NCI-H526 treated with DMSO at 0.1 percent for 48 hours (cell line): ENCODE measurements around the gene TMC1.

Experiments used
- DNase-seq: peaks from one replicate; lab custom pipeline; 2025; lab: John Stamatoyannopoulos, UW

Gene TMC1

DNA sequence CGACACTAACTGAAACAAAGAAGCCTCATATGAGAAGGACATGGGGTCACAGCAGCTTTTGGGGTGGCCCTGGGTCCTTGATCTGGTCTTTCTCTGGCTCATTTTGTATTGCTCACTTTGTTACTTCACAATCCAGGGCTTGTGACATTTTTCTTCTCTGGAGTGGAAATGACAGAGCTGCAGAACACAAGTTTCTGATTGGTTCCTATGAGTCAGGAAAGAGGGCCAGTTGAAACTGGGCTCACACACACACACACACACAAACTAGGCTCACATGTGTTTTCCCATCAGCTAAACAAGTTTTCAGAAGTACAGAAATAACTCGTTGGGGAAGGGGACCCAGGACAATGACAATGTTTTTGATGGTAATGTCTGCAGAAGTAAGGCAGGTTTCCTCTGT lies 54.3 kb downstream of the TMC1 start:
- DNase-seq, result no peak

DNA sequence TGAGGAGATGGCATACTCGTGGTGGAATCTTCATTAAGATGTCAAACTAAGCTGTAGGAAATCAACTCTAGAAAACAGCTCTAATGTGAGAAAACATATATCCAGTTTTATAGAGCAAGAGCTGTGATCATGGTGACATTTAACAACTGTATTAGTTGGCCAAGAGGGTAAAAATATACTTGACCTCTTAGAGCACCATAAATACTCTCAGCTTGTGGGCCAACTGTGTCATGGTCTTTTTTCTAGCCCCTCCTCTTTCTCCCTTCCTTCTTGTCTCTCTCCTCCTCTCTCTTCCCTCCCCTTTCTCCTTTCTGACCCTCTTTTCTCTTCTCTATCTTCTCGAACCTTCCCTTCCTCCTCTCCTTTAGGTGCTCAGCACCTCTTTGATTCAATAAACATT lies 54.7 kb downstream of the TMC1 start:
- DNase-seq, result no peak

DNA sequence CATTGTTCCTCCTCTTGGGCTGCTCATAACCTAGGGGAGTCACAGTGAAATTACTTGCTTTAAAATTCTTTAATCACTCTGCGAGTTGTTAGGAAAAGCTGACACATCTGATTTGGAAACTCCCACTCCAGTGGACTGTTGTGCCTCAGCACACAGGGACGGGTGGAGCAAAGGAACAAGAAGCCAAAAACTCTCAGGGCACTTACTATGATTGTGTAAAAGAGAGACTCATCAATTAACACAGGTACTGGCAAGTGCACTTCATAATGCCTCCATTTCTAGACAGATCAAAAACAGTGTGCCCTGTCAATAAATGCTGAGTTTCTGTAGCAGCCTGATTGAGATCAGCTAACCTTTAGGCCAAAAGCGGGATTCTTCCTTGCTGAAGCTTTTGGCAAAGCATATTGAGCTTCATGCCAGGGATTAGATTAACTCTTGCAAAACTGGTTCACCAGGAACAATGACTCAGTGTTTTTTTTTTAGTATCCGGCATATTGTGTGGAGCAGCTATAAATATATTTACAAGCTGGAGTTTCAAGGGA lies 55.9 kb downstream of the TMC1 start:
- no peak for DNase-seq

DNA sequence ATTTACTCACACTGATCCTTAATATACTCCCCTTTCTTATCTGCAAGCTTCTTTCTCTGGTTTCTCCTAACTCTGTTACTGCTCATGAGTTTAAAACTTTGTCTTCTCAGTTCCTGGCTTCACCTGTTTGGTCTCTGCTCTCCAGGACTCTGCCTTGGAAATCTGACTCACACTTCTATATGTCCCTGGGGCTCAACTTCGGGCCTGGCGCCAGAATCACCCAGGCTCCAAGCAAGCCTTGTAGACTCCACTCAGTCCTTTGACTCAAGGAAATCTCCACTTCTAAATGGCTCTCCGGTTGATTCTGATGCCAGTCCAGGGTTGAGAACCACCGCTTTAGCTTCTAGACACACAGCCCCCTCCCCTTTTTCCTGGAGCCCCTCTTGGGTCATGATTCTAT lies 57.8 kb downstream of the TMC1 start:
- no peak for DNase-seq

DNA sequence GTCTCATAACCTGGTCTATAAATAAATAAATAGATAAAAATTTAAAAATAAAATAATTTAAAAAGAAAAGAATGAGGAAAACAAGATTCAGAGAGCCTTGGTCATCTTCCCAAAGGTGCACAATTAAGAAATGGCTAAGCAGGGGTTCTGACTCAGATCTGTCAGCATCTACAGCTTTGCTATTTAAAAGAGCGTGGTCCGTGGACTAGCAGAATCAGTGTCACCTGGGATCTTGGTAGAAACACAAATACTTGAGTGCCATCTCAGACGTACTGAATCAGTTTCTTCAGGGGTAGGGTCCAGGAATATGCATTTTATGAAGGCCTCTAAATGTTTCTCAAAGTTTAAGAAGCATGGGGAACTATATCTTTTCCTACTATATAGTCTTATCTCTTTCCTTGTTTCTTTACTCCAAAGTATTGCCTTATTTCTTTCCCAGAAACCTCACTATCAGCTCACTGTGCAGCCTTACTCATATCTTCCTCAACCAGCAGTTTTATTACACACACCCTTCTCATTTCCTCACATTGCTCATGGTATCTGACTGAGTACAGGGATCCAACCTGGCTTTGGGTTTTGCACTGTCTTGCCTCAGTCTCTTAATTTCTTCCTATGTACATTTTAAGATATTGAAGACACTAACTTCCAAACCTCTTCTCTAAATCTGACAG lies 58.6 kb downstream of the TMC1 start:
- no peak for DNase-seq

DNA sequence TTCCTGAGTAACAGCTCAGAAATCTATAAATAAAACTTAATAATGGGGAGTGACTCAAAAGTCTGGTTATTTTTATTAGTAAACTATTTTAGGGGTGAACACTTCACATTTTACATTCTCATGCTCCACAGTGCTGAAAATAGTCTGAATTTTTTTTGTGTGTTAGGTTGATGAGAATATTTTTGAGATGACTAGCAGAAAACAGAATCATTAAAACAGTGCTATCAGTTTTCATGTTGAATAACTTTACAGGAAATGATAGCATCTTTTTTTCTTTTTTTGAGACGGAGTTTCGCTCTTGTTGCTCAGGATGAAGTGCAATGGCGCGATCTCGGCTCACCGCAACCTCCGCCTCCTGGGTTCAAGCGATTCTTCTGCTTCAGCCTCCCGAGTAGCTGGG lies 60.3 kb downstream of the TMC1 start:
- no peak for DNase-seq

DNA sequence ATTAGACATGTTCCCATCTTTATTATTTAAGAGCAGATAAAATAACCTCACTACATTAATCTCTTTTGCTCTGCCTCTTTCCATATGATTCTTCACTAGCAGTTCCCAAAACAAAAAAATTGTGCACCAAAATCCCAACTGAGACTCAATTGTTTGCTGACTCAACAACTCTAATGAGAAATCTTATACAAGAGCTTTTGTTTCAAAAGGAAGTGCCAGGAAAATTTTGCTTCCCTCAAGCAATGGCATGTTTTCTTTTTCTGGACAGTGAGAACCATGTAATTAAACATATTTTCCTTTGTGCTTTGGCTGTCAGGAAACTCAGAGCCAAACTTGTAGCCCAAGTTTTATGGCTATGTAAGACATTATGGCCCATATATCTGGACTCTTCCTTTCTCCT lies 62.0 kb downstream of the TMC1 start:
- no peak for DNase-seq

DNA sequence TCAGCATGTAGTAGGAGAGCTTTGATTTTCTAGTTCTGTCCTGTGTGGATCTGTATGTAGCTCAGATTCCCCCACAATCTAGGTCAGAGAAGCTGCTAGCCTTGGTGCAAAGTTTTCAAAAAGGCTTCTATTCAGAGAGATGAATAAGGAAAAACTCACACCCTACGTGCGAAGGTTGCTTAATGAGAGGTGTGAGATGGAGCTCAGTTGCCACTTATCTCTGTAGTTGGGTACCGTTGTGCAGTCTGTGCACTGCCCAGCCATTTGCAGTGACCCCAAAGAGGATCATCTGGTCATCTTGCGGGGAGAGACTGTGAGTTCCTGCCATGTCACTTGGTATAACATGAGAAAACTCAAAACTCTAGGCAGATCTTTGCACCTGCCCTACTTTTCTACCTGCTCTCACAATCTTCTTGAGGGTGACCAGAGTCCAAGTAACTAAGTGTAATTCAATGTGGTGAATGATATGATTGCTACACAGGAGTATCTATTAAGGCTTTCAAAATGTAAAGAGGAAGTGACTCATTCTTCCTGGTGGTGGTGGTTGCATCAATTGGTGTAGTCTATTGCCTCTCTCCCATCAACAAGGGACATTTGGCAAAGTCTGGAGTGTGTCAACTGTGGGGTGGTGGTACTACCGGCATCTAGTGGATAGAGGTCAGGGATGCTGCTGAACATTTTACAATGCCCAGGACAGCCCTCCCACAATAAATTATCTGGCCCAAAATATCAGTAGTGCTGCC lies 65.2 kb downstream of the TMC1 start:
- DNase-seq, result no peak

DNA sequence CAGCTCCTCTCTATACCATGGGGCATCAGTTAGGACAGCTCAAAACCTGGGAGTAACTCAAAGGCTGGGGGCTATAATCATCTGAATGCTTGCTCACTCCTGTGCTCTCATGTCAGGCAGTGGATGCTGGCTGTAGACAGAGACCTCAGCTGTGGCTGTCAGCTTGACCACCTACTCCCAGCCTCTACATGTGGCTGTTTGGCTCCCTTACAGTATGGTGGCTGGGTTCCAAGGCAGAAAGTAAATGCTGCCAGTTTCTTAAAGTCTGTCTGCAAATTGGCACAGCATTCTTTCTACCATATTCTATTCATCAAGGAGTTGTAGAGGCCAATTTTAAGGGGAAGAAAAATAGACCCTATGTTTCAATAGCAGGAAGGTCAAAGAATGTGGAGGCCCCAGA lies 66.9 kb downstream of the TMC1 start:
- no peak for DNase-seq

DNA sequence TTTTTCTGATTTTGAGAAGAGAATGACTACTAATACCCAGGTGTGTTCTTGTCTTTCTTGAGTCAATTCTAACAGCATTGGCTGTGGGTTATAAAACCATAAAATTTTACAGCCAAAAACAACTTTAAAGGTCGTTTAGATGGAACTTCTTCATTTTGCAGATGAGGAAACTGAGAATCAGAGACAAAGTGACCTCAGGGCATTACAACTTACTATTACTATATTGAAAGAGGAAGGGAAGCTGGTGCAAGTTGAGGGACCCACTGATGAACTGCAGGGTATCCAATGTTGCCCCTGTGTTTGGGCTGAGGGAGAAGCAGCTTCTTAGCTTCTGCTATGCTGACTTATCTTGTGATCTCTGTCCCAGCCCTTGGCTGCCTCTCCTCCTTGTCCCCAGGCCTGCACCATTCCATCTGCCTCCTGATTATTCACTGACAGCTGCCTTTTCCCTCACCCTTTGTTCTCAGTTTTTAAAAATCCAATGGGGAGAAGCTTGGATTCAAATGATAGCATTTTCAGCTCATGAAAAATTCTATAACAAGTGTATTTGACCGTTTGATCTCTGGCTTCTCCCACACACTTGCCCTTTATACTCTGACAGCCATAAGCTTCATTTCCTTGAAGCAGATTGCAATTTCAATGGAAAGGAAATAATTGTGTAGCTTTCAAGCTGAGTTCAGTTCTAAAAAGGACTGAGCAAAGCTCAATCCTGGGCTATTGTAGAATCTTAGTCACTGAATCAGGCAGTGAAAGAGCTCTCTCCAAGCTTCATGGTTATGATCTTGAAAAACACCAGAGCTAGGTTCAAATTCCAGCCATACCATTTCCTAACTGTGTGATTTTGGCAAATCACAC lies 68.5 kb downstream of the TMC1 start:
- DNase-seq, result no peak

DNA sequence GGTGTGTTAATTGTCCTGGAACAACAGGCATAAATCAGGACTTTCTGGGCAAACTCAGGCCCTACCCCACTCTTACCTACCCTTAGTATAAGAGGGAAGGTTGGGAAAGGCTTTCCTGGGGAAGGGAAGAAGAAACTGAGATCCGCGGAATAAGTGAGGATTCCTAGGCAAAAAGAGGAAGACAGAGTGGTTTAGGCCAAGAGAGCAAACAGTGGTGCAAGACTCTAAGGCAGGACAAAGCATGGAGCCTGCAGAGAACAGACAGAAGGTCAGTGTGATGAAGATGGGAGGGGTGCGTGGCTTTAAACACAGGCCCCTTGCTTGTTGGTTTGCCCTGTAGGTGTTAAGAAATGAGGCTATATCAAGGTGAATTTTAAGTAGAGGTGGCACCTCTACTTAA lies 69.4 kb downstream of the TMC1 start:
- DNase-seq, result no peak

DNA sequence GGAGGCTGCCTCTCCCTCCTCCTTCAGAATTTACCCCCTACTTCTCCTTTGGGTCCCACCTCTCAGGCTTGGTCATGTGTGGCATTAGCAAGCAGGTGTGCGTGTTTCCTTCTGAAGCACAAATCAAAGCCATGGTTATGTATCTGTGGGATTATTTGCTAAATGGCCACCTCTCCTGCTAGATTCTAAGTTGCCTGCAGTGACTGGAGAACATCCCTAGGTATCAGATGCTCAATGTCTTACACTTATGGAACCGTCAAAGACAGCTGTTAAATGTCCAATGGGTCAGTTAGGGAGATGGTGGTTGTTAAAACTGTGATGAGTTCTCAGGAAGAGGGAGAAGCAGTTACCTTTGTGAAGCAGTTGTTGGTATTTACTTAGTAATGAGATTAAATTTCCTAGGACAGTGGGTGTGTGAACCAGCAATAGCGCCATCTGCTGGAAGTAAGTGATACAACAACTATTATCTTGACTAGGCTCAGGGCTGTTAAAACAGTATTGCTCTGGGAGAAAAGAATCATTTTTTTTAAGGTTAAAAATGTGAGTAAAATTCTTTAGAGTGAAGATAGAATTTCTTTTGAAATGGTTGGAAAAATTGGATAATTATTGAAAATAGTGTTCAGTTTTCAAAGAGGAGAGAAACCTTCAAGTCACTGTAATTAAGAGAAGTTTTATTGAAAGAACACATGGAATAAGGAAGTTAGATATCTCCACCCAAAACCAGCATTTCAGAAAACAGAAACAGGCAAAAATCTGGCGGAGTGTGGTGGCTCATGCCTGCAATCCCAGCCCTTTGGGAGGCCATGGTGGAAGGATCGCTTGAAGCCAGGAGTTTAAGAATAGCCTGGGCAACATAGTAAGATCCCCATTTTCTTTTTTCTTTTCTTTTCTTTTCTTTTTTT lies 71.3 kb downstream of the TMC1 start:
- peak; percentile 41 for DNase-seq

DNA sequence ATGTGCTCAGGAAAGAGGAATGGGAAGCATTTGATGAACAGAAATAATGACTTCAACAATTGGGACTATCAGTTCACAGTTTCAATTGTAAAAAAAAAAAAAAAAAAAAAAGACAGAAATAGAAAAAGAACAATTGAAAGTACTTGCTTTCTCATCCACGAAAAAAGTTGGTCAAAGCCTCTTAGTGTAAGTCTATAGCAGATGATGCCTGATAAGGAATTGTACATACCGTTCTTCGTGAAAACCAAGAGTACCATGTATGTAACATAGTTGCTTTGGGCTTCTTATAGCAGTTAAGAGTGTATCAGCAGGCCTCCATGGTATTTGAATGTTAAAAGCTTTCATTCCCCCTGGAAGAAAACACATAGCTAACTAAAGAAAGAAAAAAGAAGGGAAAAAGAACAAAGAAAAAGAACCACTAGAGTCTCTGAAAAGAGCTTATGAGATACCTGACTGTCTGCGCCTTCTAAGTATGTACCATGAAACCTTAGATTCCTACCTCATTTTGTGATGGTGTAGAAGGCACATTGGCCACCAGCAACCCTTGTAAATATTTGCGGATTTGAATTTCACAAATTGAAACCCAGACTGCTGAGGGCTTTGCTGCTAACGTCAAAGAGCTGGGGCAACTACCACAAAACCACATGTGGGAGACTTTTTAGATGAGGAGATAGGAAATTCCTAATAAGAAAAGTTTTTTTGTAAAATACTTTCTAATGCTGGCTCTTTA lies 75.2 kb downstream of the TMC1 start:
- no peak for DNase-seq

DNA sequence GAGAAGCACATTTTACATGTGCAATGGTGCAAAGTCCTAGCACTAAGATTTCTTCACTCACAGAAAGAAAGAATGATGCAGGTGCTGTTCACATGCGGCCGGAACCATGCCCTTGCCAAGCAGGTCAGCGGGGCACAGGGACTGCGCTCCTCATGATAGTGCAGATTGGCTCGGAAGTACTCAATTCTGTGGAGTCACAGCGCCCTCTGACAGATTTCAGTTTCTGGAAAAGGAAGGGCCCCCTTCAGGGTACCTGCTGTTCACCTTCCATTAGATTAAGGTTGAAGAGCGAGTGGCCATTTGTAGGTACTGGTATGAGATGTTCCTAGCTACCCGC lies 75.7 kb downstream of the TMC1 start:
- no peak for DNase-seq

DNA sequence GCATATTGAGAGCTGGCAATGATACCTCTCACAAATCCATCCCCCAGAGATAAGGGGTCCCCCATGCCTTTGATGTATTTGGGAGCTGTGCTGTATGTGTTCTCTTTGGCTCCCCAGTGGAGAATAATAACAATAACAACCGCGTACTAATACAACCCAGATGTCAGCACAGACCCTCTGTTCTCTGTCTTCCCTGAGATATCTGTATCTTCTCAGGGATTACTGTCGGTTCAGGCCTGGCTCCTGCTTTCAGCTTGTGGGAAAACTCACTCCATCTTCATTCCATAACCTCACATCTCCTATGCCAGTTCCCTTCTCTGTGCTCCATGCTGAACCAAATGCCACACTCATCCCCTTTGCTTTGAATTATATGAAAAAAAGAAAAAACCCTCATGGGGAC lies 76.2 kb downstream of the TMC1 start:
- no peak for DNase-seq

DNA sequence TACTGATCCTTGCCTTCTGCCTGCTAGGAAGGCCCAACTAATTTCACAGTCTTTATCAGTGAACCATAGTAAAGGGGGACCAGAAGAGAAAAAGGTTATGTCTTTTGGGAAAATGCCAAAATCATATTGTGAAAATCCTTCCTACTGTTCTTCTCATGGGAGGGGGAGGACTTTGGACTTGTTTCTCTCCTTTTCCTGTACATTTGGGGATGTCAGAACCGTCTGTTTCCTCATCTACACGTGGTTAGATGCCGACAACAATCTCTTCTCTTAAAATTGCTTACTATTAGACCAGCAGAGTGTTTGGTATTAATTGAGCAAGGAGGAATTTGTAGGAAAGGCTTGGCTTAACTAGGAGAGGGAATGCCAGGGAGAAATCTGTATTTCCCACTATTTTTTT lies 77.2 kb downstream of the TMC1 start:
- DNase-seq, result no peak

DNA sequence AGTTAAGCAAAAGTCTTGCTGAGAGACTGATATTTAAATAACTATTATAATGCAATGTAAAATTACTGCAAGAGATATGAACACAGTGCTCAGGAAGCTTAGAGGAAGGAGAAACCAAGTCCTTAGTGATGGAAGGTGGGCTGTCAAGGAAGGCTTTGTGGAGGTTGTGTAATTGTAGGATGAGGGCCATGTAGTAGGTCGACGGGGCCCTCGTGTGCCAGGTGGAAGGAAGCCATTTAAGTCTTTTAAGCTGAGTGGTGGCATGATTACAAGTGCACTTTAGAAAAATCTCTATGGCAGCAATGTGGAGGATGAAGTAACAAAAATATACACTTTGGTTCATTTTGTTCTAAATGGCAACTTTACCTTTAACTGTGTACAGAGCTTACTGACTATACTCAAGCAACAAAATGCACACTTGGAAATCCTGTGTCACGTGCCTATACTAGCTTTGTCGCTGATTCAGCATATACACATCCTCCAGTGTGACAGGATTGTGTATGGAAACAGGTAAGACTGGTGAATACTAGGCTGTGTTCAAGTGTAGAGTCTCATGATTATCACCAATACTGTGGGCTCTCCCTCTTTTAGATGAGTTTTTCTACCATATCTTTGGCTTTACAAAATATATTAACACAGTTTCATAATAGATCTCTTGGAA lies 78.6 kb downstream of the TMC1 start:
- DNase-seq, result no peak

DNA sequence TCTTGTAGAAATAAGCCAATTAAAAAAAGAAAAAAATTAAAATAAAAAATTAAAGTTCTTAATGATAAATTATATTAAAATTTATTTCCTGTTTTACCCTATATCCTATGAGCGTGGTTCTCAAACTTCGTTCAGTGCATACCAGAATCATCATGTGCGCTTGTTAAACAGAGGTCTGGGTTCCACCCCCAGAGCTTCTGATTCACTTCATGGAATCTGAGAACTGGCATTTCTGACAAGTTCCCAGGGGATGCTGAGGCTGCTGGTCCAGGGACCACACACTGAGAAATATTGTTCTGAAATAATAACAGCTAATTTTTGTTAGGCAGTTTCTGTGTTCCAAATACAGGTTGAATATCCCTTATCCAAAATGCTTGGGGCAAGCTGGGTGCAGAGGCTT lies 79.3 kb downstream of the TMC1 start:
- no peak for DNase-seq

DNA sequence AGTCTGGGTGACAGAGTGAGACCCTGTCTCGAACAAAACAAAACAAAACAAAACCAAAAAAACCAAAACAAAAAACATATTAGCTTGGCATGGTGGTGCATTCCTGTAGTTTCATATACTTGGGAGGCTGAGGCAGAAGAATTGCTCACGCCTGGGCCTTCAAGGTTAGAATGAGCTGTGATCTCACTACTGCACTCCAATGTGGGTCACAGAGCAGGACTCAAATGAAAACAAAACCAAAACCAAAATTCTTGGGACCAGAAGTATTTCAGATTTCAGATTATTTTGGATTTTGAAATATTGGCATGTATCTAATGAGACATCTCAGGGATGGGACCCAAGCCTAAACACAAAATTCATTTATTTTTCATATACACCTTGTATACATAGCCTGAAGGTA lies 80.2 kb downstream of the TMC1 start:
- no peak for DNase-seq

DNA sequence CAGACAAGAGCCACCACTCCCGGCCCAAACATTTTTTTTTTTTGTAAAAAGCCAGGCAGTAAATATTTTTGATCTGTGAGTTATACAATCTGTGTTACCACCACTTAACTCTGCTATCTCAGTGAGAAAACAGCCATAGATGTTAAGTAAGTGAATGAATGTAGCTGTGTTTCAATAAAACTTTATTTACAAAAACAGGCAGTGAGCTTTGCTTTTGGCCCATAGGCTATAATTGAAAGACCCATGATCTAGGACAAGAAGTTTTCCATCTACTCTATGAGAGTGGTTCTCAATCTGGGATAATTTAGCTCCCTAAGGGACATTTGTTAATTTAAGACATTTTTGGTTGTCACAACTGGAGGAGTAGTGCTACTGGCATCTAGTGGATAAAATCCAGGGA lies 91.0 kb downstream of the TMC1 start:
- no peak for DNase-seq

DNA sequence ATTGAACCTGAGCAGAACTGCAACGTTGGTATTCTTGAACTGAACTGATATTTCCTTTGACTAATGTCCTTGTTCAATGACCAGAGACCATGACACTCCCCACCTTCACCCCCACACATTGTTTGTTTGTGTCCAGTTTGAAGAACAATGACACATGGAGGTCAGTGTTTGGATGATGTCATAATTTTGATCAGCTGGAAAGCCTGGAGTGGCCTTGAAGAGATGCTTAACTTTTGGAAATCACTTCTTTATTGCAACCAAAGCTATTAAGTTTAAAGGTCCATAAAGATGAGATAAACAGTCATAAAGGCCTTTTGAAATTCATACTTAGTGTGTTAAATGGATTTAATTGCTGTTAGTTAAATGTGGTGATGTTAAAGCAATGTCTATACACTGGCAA lies 92.7 kb downstream of the TMC1 start:
- no peak for DNase-seq
